Esophagus muscularis mucosa (tissue), 4 donors: Measurements from ENCODE around the gene EGFL8.

Source experiments
- CTCF ChIP-seq, 3 experiments: fragments of 200-600 bp in 2 of 3; fragments of 450-650 bp in 1 of 3; sonication (generic) in 2 of 3; IDR thresholded peaks; one replicate each; pipeline ENCODE4 v1.5.1; 2017 to 2019; ENCODE audit warnings: antibody characterized with exemption in 3 of 3, mild to moderate bottlenecking in 2 of 3, moderate library complexity in 1 of 3
- EP300 ChIP-seq: sonication (generic); formaldehyde crosslinking; IDR thresholded peaks from one replicate; pipeline ENCODE4 v1.6.1; 2017; ENCODE audit warnings: antibody characterized with exemption
- POLR2A ChIP-seq: fragments of 450-650 bp; IDR thresholded peaks from one replicate; pipeline ENCODE4 v1.6.1; 2017; ENCODE audit warnings: antibody characterized with exemption, moderate library complexity, mild to moderate bottlenecking, low read depth

GRCh38 chr6:32126880-32127279 is 37.5 kb upstream of the EGFL8 start:
- TF ChIP-seq POLR2A = no peak
- TF ChIP-seq EP300 = no peak
- TF ChIP-seq CTCF (IDR thresholded peaks at IDR 0.05) = no peak
